NT2/D1 (cell line): ENCODE results near the gene REEP5.

ENCODE experiments used
- YY1 ChIP-seq: IDR thresholded peaks from 2 replicates; pipeline ENCODE4 v1.6.1; 2011; ENCODE audit not compliant: insufficient read length, insufficient read depth
- ZNF274 ChIP-seq: IDR thresholded peaks from 2 replicates; pipeline ENCODE4 v1.6.1; 2011; ENCODE audit warnings: mild to moderate bottlenecking, low read depth, low read length

DNA sequence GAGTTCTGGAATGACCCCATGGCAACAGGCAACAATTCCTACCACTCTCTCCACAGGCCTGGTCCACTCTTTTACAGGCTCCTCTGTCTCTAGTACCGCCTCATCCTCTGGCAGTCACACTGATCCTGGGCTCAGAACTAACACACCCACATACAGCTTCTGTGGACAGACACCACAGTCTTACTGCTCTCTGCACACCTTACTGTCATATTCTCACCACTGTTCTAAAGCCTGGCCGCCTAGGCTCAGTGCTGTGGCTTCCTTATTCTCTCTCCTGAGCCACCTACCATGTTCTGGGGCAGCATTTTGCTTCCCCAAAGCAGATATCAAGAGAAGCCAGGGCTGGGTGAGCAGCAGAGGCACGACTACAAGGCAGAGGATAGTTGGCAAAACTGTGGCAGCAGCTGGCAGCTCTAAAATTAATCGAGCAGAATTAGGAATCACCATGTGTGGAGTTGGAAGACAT lies 14.8 kb downstream of the REEP5 start:
- no peak for TF ChIP-seq YY1
- TF ChIP-seq ZNF274, result no peak
